HUES64 (cell line): Measurements from ENCODE around the gene CDH13.

Source experiments
- H3K27ac ChIP-seq: 2 replicates; pipeline ENCODE4 v1.7.0; 2013; ENCODE audit warnings: low read depth, low read length, inconsistent platforms
- H3K27me3 ChIP-seq: 2 replicates; pipeline ENCODE4 v1.6.1; 2013; ENCODE audit warnings: mild to moderate bottlenecking, low read length; ENCODE audit not compliant: insufficient read depth
- H3K36me3 ChIP-seq: 2 replicates; pipeline ENCODE4 v1.6.1; 2013; ENCODE audit warnings: mild to moderate bottlenecking, low read length; ENCODE audit not compliant: insufficient read depth
- H3K4me1 ChIP-seq: 2 replicates; pipeline ENCODE4 v1.6.1; 2013; ENCODE audit warnings: mild to moderate bottlenecking, low read length, moderate library complexity; ENCODE audit not compliant: insufficient read depth
- H3K4me3 ChIP-seq: 2 replicates; pipeline ENCODE4 v1.5.1; 2013; ENCODE audit warnings: mild to moderate bottlenecking, low read length, moderate library complexity
- H3K9ac ChIP-seq: 2 replicates; pipeline ENCODE4 v1.6.1; 2013; ENCODE audit warnings: mild to moderate bottlenecking, low read depth, low read length
- H3K9me3 ChIP-seq: 2 replicates; pipeline ENCODE4 v1.6.1; 2013; ENCODE audit warnings: low read depth, low read length; ENCODE audit not compliant: insufficient read depth
- WGBS: fragments of 150-250, 120-280 bp; methylation state at CpG from one replicate; pipeline ENCODE4 v1.1.7; 2013; ENCODE audit warnings: missing lambda C conversion rate; 5-methylcytosine and 5-hydroxymethylcytosine counted together

The CDH13 gene

GRCh38 chr16:83743720-83744119, 1117.0 kb downstream of the CDH13 start:
- no peaks in the 10 kb centered on the region for H3K9me3 ChIP-seq
- no peak overlapping the region for H3K27ac ChIP-seq
- peaks cover 5% of the 10 kb centered on the region; the same call in 1 of the 2 replicates for H3K4me1 ChIP-seq
- no peaks in the 10 kb centered on the region for H3K27me3 ChIP-seq
- WGBS = 92% methylated on average over 6 of the region's 6 CpGs
- H3K9ac ChIP-seq = no peak overlapping the region
- H3K4me3 ChIP-seq = no peak overlapping the region
- H3K36me3 ChIP-seq = no peaks in the 10 kb centered on the region

- peaks cover 5% of the 10 kb centered on the region; the same call in 1 of the 2 replicates for H3K4me1 ChIP-seq
- H3K4me3 ChIP-seq = no peak overlapping the region
- no peaks in the 10 kb centered on the region for H3K36me3 ChIP-seq
- no peak overlapping the region for H3K9ac ChIP-seq
- no peaks in the 10 kb centered on the region for H3K27me3 ChIP-seq
- no peak overlapping the region for H3K27ac ChIP-seq
- WGBS = 72% methylated on average over 12 of the region's 12 CpGs
- H3K9me3 ChIP-seq = no peaks in the 10 kb centered on the region
These were observed 1117.7 kb downstream of the CDH13 start for GRCh38 chr16:83744441-83744981.

DNA sequence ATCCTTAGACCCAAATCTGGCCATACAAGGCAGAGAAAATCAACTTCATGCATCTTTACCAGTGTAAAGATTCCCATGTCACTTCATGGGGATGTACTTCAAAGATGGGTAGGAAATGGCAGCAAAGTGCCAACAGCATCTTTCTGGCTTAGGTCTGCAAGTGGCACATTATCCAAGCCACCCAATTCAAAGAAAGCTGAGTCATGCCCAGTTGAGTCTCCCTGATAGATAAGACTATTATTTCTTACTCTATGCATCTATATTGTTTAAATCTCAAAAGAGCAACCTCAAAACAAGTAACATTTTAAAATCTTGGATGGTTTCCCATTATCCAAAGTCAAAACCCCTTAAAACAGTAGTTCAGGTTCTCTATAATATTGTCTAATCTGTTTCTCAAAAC, 1119.8 kb downstream of the CDH13 start:
- no peak overlapping the region for H3K9ac ChIP-seq

DNA sequence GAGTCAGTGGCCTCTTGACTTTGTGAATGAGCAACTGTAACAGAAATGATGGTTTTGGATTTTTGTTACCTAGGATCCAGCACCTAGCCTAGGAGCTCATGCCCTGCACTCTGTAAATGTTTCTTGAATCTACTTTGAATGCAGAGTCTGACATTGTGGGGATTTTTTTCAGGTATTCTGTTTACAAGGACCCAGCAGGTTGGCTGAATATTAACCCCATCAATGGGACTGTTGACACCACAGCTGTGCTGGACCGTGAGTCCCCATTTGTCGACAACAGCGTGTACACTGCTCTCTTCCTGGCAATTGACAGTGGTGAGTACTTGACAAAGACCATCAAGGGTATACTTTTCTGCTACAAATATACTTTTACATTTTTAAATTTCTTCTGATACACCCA, 1121.2 kb downstream of the CDH13 start:
- Histone ChIP-seq H3K9me3 (no peaks in the 10 kb centered on the region), H3K4me1 (peaks cover 5% of the 10 kb centered on the region; the same call in 1 of the 2 replicates), H3K27me3 (no peaks in the 10 kb centered on the region), H3K9ac (no peak overlapping the region), H3K4me3 (no peak overlapping the region), H3K36me3 (no peaks in the 10 kb centered on the region), H3K27ac (no peak overlapping the region)
- 98% methylated on average over 3 of the region's 3 CpGs for WGBS

More for the DNA sequence above, 1119.8 kb downstream of the CDH13 start:
- no peak overlapping the region for H3K27ac ChIP-seq
- H3K4me1 ChIP-seq = peaks cover 5% of the 10 kb centered on the region; the same call in 1 of the 2 replicates
- no peaks in the 10 kb centered on the region for H3K27me3 ChIP-seq
- no peaks in the 10 kb centered on the region for H3K36me3 ChIP-seq
- H3K9me3 ChIP-seq = no peaks in the 10 kb centered on the region
- no peak overlapping the region for H3K4me3 ChIP-seq

DNA sequence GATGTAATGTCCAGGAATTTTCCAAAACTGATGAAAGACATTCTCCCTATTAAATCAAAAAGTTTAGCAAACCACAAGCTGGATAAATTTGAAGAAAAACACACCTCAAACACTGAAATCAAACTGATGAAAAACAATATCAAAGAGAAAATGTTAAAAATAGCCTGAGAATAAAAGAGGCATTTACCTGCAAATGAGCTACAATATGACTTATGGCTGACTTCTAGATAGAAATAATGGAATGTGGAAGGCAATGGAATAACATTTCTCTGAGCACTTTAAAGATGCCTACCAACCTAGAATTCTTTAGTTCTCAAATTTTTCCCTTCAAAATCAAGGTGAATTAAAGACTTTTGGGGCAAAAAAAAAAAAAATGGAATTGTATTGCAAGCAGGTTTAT, 1128.6 kb downstream of the CDH13 start:
- Histone ChIP-seq H3K36me3 (no peaks in the 10 kb centered on the region), H3K9me3 (peaks cover 28% of the 10 kb centered on the region), H3K27ac (no peak overlapping the region), H3K4me1 (no peaks in the 10 kb centered on the region), H3K9ac (no peak overlapping the region), H3K4me3 (no peak overlapping the region), H3K27me3 (no peaks in the 10 kb centered on the region)

DNA sequence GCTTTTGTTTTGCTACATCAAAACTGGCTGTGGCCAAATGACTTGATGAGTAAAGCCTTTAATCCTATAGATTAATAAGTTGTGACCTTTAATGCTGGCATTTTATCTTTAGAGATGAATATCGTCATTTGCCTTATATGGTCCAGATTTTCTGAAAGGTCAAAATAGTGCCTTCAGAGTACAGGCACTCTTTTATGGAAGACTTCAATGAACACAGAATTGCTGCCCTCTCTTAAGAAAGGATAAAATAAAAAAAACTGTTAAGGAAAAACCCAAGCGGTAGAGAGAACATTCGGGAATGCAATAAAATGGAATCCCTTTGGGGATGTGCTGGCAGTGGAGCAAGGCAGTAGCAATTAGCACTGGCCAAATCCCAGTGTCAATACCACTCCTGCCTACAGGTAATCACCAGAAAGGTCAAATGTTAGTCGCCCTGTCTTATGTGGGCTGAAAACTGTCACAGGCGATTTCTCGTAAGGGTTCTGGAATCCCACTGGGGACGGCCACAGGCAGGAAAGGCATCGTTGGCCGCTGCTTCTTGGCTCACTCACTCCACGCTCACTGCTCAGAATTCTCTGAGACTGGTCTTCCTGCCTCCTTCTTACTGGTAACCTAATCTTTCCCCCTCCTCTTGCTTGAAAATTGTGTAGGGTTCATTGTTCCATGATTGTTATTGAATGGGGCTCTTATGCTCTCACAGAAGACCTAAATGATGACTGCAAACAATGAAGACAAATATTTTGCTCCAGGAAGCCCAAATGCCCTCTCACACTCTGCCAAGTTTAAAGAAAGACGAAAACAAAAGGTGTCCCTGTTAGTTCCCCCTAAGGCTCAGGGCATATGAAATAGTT, 1135.6 kb downstream of the CDH13 start:
- H3K9ac ChIP-seq = no peak overlapping the region
- no peak overlapping the region for H3K4me3 ChIP-seq
- no peaks in the 10 kb centered on the region for H3K4me1 ChIP-seq
- no peaks in the 10 kb centered on the region for H3K36me3 ChIP-seq
- 94% methylated on average over 11 of the region's 11 CpGs for WGBS
- H3K27me3 ChIP-seq = no peaks in the 10 kb centered on the region
- H3K9me3 ChIP-seq = peaks cover 8% of the 10 kb centered on the region
- no peak overlapping the region for H3K27ac ChIP-seq

DNA sequence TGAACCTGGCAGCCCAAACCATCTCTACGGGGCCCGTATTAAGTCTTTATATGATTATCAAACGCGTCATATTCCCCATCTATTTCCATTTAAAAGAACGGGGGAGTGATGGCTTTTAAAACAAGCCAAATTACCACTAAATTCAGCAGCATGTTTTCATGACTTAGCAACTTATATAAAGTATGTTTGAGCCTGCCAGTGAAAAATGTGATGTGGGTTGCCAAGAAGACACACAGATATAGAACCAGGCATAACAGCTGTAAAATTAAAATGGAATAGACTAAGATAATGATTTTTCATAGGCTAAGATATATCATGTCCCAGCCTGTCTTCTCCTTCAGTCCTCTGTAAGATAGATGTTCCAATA, 1136.2 kb downstream of the CDH13 start:
- Histone ChIP-seq H3K27me3 (no peaks in the 10 kb centered on the region), H3K36me3 (no peaks in the 10 kb centered on the region), H3K9me3 (peaks cover 8% of the 10 kb centered on the region), H3K9ac (no peak overlapping the region), H3K4me1 (no peaks in the 10 kb centered on the region), H3K4me3 (no peak overlapping the region), H3K27ac (no peak overlapping the region)
- WGBS = 97% methylated on average over 5 of the region's 5 CpGs

DNA sequence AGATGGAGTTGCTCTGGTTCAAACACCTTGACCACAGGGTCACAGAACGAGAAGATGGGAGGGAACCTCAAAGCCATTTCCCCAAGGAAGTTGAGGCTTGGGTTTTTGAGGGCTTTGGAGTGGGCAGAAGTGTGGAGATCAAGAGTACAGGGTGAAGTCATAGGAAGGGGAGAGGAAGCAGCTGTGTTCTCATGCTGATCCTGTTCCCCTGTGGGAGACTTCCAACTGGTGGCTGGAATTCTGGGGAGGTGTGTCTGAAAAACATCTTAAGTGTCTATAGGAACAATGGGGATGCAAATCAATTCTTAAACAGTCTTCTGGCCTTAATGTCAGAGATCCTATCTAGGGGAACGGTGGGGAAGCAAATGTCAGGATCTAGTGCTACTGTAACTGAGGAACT, 1142.2 kb downstream of the CDH13 start:
- no peaks in the 10 kb centered on the region for H3K9me3 ChIP-seq
- H3K36me3 ChIP-seq = no peaks in the 10 kb centered on the region
- H3K4me3 ChIP-seq = no peak overlapping the region
- H3K27me3 ChIP-seq = no peaks in the 10 kb centered on the region
- 54% methylated on average over 2 of the region's 2 CpGs for WGBS
- peaks cover 19% of the 10 kb centered on the region for H3K4me1 ChIP-seq
- peak overlapping the region; percentile 70; the same call in 1 of the 2 replicates for H3K27ac ChIP-seq
- H3K9ac ChIP-seq = no peak overlapping the region

GRCh38 chr16:83769397-83770008, 1142.7 kb downstream of the CDH13 start:
- H3K4me3 ChIP-seq = no peak overlapping the region
- peak overlapping the region; percentile 70; the same call in 1 of the 2 replicates for H3K27ac ChIP-seq
- no peaks in the 10 kb centered on the region for H3K9me3 ChIP-seq
- WGBS = 42% methylated on average over 5 of the region's 5 CpGs
- no peaks in the 10 kb centered on the region for H3K36me3 ChIP-seq
- no peaks in the 10 kb centered on the region for H3K27me3 ChIP-seq
- peaks cover 19% of the 10 kb centered on the region for H3K4me1 ChIP-seq
- H3K9ac ChIP-seq = no peak overlapping the region

- Histone ChIP-seq H3K27me3 (no peaks in the 10 kb centered on the region), H3K4me1 (peaks cover 19% of the 10 kb centered on the region), H3K9me3 (no peaks in the 10 kb centered on the region), H3K9ac (no peak overlapping the region), H3K4me3 (no peak overlapping the region), H3K36me3 (no peaks in the 10 kb centered on the region), H3K27ac (no peak overlapping the region)
- WGBS = 96% methylated on average over 5 of the region's 5 CpGs
These were observed 1144.7 kb downstream of the CDH13 start for GRCh38 chr16:83771306-83771942.

DNA sequence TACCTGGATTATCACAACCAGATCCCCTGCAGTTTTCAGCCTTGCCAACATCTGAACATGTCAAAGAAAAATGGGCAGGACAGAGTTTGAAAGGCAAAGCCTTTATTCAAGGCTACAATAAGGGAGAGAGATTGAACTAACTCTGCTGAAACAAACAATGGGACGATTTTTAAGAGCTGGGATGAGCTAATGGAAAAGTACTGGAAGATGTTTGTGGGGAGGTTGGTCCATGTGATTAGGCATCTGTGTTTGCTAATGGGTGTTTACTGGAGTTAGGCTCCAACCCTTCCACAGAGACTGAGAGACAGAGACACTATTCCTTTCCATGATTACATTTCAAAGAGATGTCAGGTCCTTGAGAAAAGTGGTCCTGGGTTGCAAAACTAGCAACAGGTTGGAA, 1146.0 kb downstream of the CDH13 start:
- Histone ChIP-seq H3K9ac (no peak overlapping the region), H3K36me3 (no peaks in the 10 kb centered on the region), H3K4me1 (peaks cover 19% of the 10 kb centered on the region), H3K4me3 (no peak overlapping the region), H3K27me3 (no peaks in the 10 kb centered on the region), H3K27ac (no peak overlapping the region), H3K9me3 (no peaks in the 10 kb centered on the region)
- WGBS = 74% methylated on average over 1 of the region's 1 CpG
